MM.1S (cell line): ENCODE results near the gene ZNF79.

ENCODE experiments used
- CTCF ChIP-seq: fragments of 300-600 bp; sonication (generic); IDR thresholded peaks from 2 replicates; pipeline ENCODE4 v1.5.1; 2016; ENCODE audit warnings: antibody characterized with exemption, low read length, mixed read lengths
- EZH2 ChIP-seq: fragments of 300-600 bp; sonication (generic); optimal IDR thresholded peaks from 2 replicates; pipeline ENCODE3; 2017; ENCODE audit warnings: low read depth, mild to moderate bottlenecking, antibody characterized with exemption, low read length, mixed read lengths

GRCh38 chr9:127423476-127423933 is 677 bp upstream of the ZNF79 start:
- TF ChIP-seq CTCF (no peak), EZH2 (no peak)
